Stimulated activated naive CD4-positive, alpha-beta T cell (primary cell): ENCODE data around the gene RXRA.

ENCODE experiments used
- DNase-seq, 6 experiments: peaks; one replicate each; lab custom pipeline; 2025; lab: John Stamatoyannopoulos, UW

The RXRA gene

GRCh38 chr9:134368571-134368970, 42.3 kb downstream of the RXRA start:
- no peak for DNase-seq

GRCh38 chr9:134369416-134370212, 43.4 kb downstream of the RXRA start:
- no peak for DNase-seq

- peak in 1 of 6 experiments; percentile 32 for DNase-seq
Measured at GRCh38 chr9:134370213-134370492, 43.9 kb downstream of the RXRA start.

- DNase-seq, result no peak
Measured at GRCh38 chr9:134370638-134371037, 44.4 kb downstream of the RXRA start.

GRCh38 chr9:134371731-134372130, 45.5 kb downstream of the RXRA start:
- no peak for DNase-seq

GRCh38 chr9:134372581-134373267, 46.5 kb downstream of the RXRA start:
- no peak for DNase-seq

GRCh38 chr9:134373269-134373668, 47.0 kb downstream of the RXRA start:
- DNase-seq, result no peak

- no peak for DNase-seq
Measured at GRCh38 chr9:134373953-134374300, 47.7 kb downstream of the RXRA start.

GRCh38 chr9:134374301-134375010, 48.2 kb downstream of the RXRA start:
- DNase-seq, result no peak

GRCh38 chr9:134375011-134375390, 48.7 kb downstream of the RXRA start:
- DNase-seq, result no peak

GRCh38 chr9:134375430-134376385, 49.5 kb downstream of the RXRA start:
- DNase-seq, result no peak

GRCh38 chr9:134376386-134377142, 50.3 kb downstream of the RXRA start:
- DNase-seq, result no peak

GRCh38 chr9:134377143-134377484, 50.9 kb downstream of the RXRA start:
- DNase-seq, result no peak

GRCh38 chr9:134377976-134378375, 51.7 kb downstream of the RXRA start:
- no peak for DNase-seq

GRCh38 chr9:134378901-134379338, 52.7 kb downstream of the RXRA start:
- DNase-seq, result no peak

GRCh38 chr9:134379831-134380365, 53.6 kb downstream of the RXRA start:
- DNase-seq, result no peak

GRCh38 chr9:134380542-134381271, 54.5 kb downstream of the RXRA start:
- no peak for DNase-seq

GRCh38 chr9:134381272-134381661, 55.0 kb downstream of the RXRA start:
- DNase-seq, result no peak

GRCh38 chr9:134381671-134382516, 55.6 kb downstream of the RXRA start:
- peak in 4 of 6 experiments; percentile 10 to 23 (median 19) for DNase-seq
